Mammary epithelial cell (primary cell): Measurements from ENCODE around the gene RALGPS1.

Source experiments
- CTCF ChIP-seq, 2 donors: IDR thresholded peaks in 1 of 2; conservative IDR thresholded peaks in 1 of 2; 2 replicates each; pipeline ENCODE4 v1.5.1; 2011 to 2012; ENCODE audit warnings: inconsistent platforms in 2 of 2, low read length in 2 of 2, mild to moderate bottlenecking in 2 of 2, control low read depth in 1 of 2, low read depth in 1 of 2; ENCODE audit not compliant: insufficient read depth in 1 of 2; ENCODE audit errors: extremely low read depth in 1 of 2
- EZH2 ChIP-seq: IDR thresholded peaks from 2 replicates; pipeline ENCODE4 v1.6.1; 2012; ENCODE audit warnings: low read length, inconsistent platforms, borderline replicate concordance

GRCh38 chr9:126992427-126992826 lies 77.8 kb downstream of the RALGPS1 start:
- no peak for TF ChIP-seq CTCF (conservative IDR thresholded peaks at IDR 0.05 in 1 of 2, IDR thresholded peaks at IDR 0.05 in 1 of 2; ENCODE audit: extremely low read depth in 1 of 2, insufficient read depth in 1 of 2, low read depth in 1 of 2, low read length in 2 of 2)
- TF ChIP-seq EZH2 = no peak
